Activated T-cell treated with anti-CD3 and anti-CD28 coated beads, Interleukin-2, amount 50 U/mL, for 4 hours (primary cell): Measurements from ENCODE around the gene KCTD1. TPM values are rescaled to one million over a fixed set of nuclear protein-coding genes. Genes with fewer than 3 reads are reported as not detected.
"Not testable (repeated sequence)": the region's sequence is repeated elsewhere in the genome, so short reads cannot be mapped to it uniquely, and the experiment has no call there.

Experiments
- ATAC-seq, 2 donors: fragments of 200-7000 bp; cut with Tn5 transposase; one replicate each; pipeline ENCODE4 v1.10.0; 2021
- DNase-seq: peaks from one replicate; pipeline ENCODE4 v3.0.0-alpha.2; 2020
- H3K27me3 Mint-ChIP-seq: one replicate; pipeline ENCODE4 v1.8.0; 2021; ENCODE audit warnings: low read depth, mixed read lengths
- H3K36me3 Mint-ChIP-seq: one replicate; pipeline ENCODE4 v1.8.0; 2022; ENCODE audit warnings: mixed read lengths; ENCODE audit not compliant: insufficient read depth
- H3K4me1 Mint-ChIP-seq: one replicate; pipeline ENCODE4 v1.8.0; 2021; ENCODE audit warnings: low read depth, mixed read lengths
- H3K4me3 Mint-ChIP-seq: one replicate; pipeline ENCODE4 v1.8.0; 2021; ENCODE audit warnings: mild to moderate bottlenecking, moderate library complexity, mixed read lengths
- H3K9me3 Mint-ChIP-seq: one replicate; pipeline ENCODE4 v1.8.0; 2021; ENCODE audit warnings: mixed read lengths
- total RNA-seq, 3 donors: library from RNA; stranded (reverse); gene quantifications; one replicate each; pipeline ENCODE4 v1.2.1, GENCODE V29; 2021

Gene KCTD1
- total RNA-seq, 3 donors from 2014 or later = 2.6 to 3.7 (median 3.3) TPM

GRCh38 chr18:26456070-26456491, 92.3 kb downstream of the KCTD1 start:
- H3K4me1 Mint-ChIP-seq = no peaks in the 10 kb centered on the region

GRCh38 chr18:26455639-26456038, 92.7 kb downstream of the KCTD1 start:
- H3K4me1 Mint-ChIP-seq = no peaks in the 10 kb centered on the region
- no peaks in the 10 kb centered on the region for H3K9me3 Mint-ChIP-seq
- peaks cover 8% of the 10 kb centered on the region for H3K36me3 Mint-ChIP-seq
- ATAC-seq (no peak), DNase-seq (no peak)
- no peak overlapping the region for H3K4me3 Mint-ChIP-seq
- peaks cover 4% of the 10 kb centered on the region for H3K27me3 Mint-ChIP-seq

More at GRCh38 chr18:26456070-26456491, 92.3 kb downstream of the KCTD1 start:
- ATAC-seq = no peak
- Mint-ChIP-seq H3K27me3 (peaks cover 3% of the 10 kb centered on the region), H3K4me3 (no peak overlapping the region), H3K36me3 (peaks cover 8% of the 10 kb centered on the region), H3K9me3 (no peaks in the 10 kb centered on the region)
- no peak for DNase-seq

- H3K4me3 Mint-ChIP-seq = no peak overlapping the region
- peaks cover 9% of the 10 kb centered on the region for H3K27me3 Mint-ChIP-seq
- DNase-seq (no peak), ATAC-seq (no peak)
- no peaks in the 10 kb centered on the region for H3K9me3 Mint-ChIP-seq
- peaks cover 5% of the 10 kb centered on the region for H3K36me3 Mint-ChIP-seq
- H3K4me1 Mint-ChIP-seq = no peaks in the 10 kb centered on the region
Observed at GRCh38 chr18:26454616-26455015, 93.7 kb downstream of the KCTD1 start.

GRCh38 chr18:26454192-26454591, 94.2 kb downstream of the KCTD1 start:
- ATAC-seq = no peak
- no peak for DNase-seq
- H3K4me1 Mint-ChIP-seq = no peaks in the 10 kb centered on the region

GRCh38 chr18:26453386-26453901, 94.9 kb downstream of the KCTD1 start:
- Mint-ChIP-seq H3K4me3 (no peak overlapping the region), H3K27me3 (peaks cover 13% of the 10 kb centered on the region), H3K36me3 (no peaks in the 10 kb centered on the region), H3K4me1 (no peaks in the 10 kb centered on the region), H3K9me3 (no peaks in the 10 kb centered on the region)
- no peak for DNase-seq
- no peak for ATAC-seq

More at GRCh38 chr18:26454192-26454591, 94.2 kb downstream of the KCTD1 start:
- peaks cover 4% of the 10 kb centered on the region for H3K36me3 Mint-ChIP-seq
- no peak overlapping the region for H3K4me3 Mint-ChIP-seq
- H3K27me3 Mint-ChIP-seq = peaks cover 11% of the 10 kb centered on the region
- no peaks in the 10 kb centered on the region for H3K9me3 Mint-ChIP-seq

- DNase-seq (no peak), ATAC-seq (no peak)
- Mint-ChIP-seq H3K9me3 (no peaks in the 10 kb centered on the region), H3K4me1 (no peaks in the 10 kb centered on the region), H3K36me3 (no peaks in the 10 kb centered on the region), H3K27me3 (peaks cover 15% of the 10 kb centered on the region), H3K4me3 (no peak overlapping the region)
Observed at GRCh38 chr18:26450989-26451682, 97.2 kb downstream of the KCTD1 start.

GRCh38 chr18:26448714-26449159, 99.6 kb downstream of the KCTD1 start:
- H3K4me3 Mint-ChIP-seq = no peak overlapping the region
- no peaks in the 10 kb centered on the region for H3K4me1 Mint-ChIP-seq
- peaks cover 22% of the 10 kb centered on the region for H3K27me3 Mint-ChIP-seq
- no peaks in the 10 kb centered on the region for H3K9me3 Mint-ChIP-seq
- ATAC-seq (no peak), DNase-seq (no peak)
- H3K36me3 Mint-ChIP-seq = no peaks in the 10 kb centered on the region

GRCh38 chr18:26443853-26444252, 104.5 kb downstream of the KCTD1 start:
- Mint-ChIP-seq H3K4me3 (no peak overlapping the region), H3K27me3 (peaks cover 15% of the 10 kb centered on the region), H3K4me1 (no peaks in the 10 kb centered on the region), H3K9me3 (no peaks in the 10 kb centered on the region), H3K36me3 (no peaks in the 10 kb centered on the region)
- DNase-seq (no peak), ATAC-seq (no peak)

GRCh38 chr18:26442126-26442525, 106.2 kb downstream of the KCTD1 start:
- DNase-seq (no peak), ATAC-seq (no peak)
- H3K4me3 Mint-ChIP-seq = no peak overlapping the region
- no peaks in the 10 kb centered on the region for H3K4me1 Mint-ChIP-seq
- no peaks in the 10 kb centered on the region for H3K9me3 Mint-ChIP-seq
- peaks cover 18% of the 10 kb centered on the region for H3K27me3 Mint-ChIP-seq
- no peaks in the 10 kb centered on the region for H3K36me3 Mint-ChIP-seq

GRCh38 chr18:26440644-26441043, 107.7 kb downstream of the KCTD1 start:
- Mint-ChIP-seq H3K4me1 (no peaks in the 10 kb centered on the region), H3K4me3 (no peak overlapping the region), H3K36me3 (no peaks in the 10 kb centered on the region), H3K9me3 (no peaks in the 10 kb centered on the region), H3K27me3 (peaks cover 16% of the 10 kb centered on the region)
- DNase-seq = no peak
- no peak for ATAC-seq

GRCh38 chr18:26439537-26439936, 108.8 kb downstream of the KCTD1 start:
- Mint-ChIP-seq H3K36me3 (no peaks in the 10 kb centered on the region), H3K9me3 (no peaks in the 10 kb centered on the region), H3K27me3 (peaks cover 12% of the 10 kb centered on the region), H3K4me3 (no peak overlapping the region), H3K4me1 (no peaks in the 10 kb centered on the region)
- no peak for ATAC-seq
- DNase-seq = no peak

- H3K9me3 Mint-ChIP-seq = no peaks in the 10 kb centered on the region
- ATAC-seq = no peak
- H3K36me3 Mint-ChIP-seq = no peaks in the 10 kb centered on the region
Observed at GRCh38 chr18:26438980-26439379, 109.4 kb downstream of the KCTD1 start.

GRCh38 chr18:26437634-26438033, 110.7 kb downstream of the KCTD1 start:
- DNase-seq, H3K4me3 Mint-ChIP-seq, ATAC-seq, H3K36me3 Mint-ChIP-seq, H3K4me1 Mint-ChIP-seq, H3K9me3 Mint-ChIP-seq: not testable (repeated sequence)
- H3K27me3 Mint-ChIP-seq = peaks cover 12% of the 10 kb centered on the region

More at GRCh38 chr18:26438980-26439379, 109.4 kb downstream of the KCTD1 start:
- Mint-ChIP-seq H3K27me3 (peaks cover 12% of the 10 kb centered on the region), H3K4me1 (no peaks in the 10 kb centered on the region), H3K4me3 (no peak overlapping the region)
- no peak for DNase-seq

GRCh38 chr18:26436176-26437051, 111.9 kb downstream of the KCTD1 start:
- H3K36me3 Mint-ChIP-seq = no peaks in the 10 kb centered on the region
- ATAC-seq (no peak), DNase-seq (no peak)
- H3K9me3 Mint-ChIP-seq = no peaks in the 10 kb centered on the region
- H3K27me3 Mint-ChIP-seq = peaks cover 15% of the 10 kb centered on the region
- no peak overlapping the region for H3K4me3 Mint-ChIP-seq
- no peaks in the 10 kb centered on the region for H3K4me1 Mint-ChIP-seq
